AG04449 (cell line): ENCODE measurements around the gene TOMM40.
"Not testable (repeated sequence)": the region's sequence is repeated elsewhere in the genome, so short reads cannot be mapped to it uniquely, and the experiment has no call there.

Source experiments
- CTCF ChIA-PET: fragments of 350-600 bp; formaldehyde crosslinking; extraction: SDS; loops from one replicate; lab custom pipeline; 2021; ENCODE audit warnings: antibody characterized with exemption; lab: Yijun Ruan, JAX
- POLR2A ChIA-PET: fragments of 400-600, 350-600 bp; formaldehyde crosslinking; extraction: SDS; loops from one replicate; lab custom pipeline; 2020; ENCODE audit warnings: antibody characterized with exemption, inconsistent platforms; lab: Yijun Ruan, JAX
- DNase-seq: peaks from one replicate; pipeline ENCODE4 v3.0.0-alpha.2; 2010; ENCODE audit warnings: low read depth, low spot score
- H3K4me3 ChIP-seq: 2 replicates; pipeline ENCODE4 v1.5.1; 2011; ENCODE audit warnings: low read depth, mild to moderate bottlenecking, control low read depth, low read length
- CTCF ChIP-seq: IDR thresholded peaks from one replicate; pipeline ENCODE4 v1.5.1; 2011; ENCODE audit warnings: mild to moderate bottlenecking, moderate library complexity, low read length, control low read depth, inconsistent platforms; ENCODE audit not compliant: insufficient read depth; ENCODE audit errors: missing control alignments

Gene TOMM40

GRCh38 chr19:44876930-44877535, 14.0 kb upstream of the TOMM40 start:
- no peak for TF ChIP-seq CTCF
- CTCF ChIA-PET, result interaction anchor here (0.8 to 1.0 kb wide), 2 partner anchors 18 to 306 kb away, joined by 3 read pairs; no protein-coding TSS in a partner anchor
- H3K4me3 ChIP-seq, result no peak overlapping the region
- no peak for DNase-seq
- POLR2A ChIA-PET, result no interaction called here

GRCh38 chr19:44878120-44878865, 12.8 kb upstream of the TOMM40 start:
- POLR2A ChIA-PET, result no interaction called here
- TF ChIP-seq CTCF, result no peak
- DNase-seq, result no peak
- CTCF ChIA-PET, result interaction anchor here (1.4 kb wide), 1 partner anchor 154 kb away, joined by 3 read pairs; no protein-coding TSS in a partner anchor
- H3K4me3 ChIP-seq, result no peak overlapping the region

- H3K4me3 ChIP-seq, result no peak overlapping the region
- CTCF ChIA-PET, result no interaction called here
- POLR2A ChIA-PET, result no interaction called here
- no peak for TF ChIP-seq CTCF
- no peak for DNase-seq
These were observed 11.6 kb upstream of the TOMM40 start for GRCh38 chr19:44879309-44880065.

DNA sequence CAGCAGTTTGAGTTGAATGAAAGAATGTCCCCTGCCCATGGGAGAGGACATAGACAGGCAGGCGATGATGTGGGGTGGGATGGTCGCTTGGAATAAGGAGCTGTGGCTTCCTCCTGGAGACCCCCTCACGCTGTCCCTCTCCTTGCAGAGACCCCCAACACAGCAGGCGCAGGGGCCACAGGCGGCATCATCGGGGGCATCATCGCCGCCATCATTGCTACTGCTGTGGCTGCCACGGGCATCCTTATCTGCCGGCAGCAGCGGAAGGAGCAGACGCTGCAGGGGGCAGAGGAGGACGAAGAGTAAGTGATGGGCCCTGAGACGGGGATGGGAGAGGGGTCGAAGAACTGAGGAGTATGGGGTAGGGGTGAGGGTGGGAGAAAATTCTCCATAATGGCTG, 9.0 kb upstream of the TOMM40 start:
- ChIA-PET CTCF (interaction anchor here (2.8 kb wide), 1 partner anchor 159 kb away, joined by 10 read pairs; no protein-coding TSS in a partner anchor), POLR2A (no interaction called here)
- no peak overlapping the region for H3K4me3 ChIP-seq
- no peak for DNase-seq
- TF ChIP-seq CTCF, result no peak

- CTCF ChIA-PET, result interaction anchor here (1.2 to 2.8 kb wide), 5 partner anchors 21 to 312 kb away, joined by 3 to 11 read pairs (median 8); no protein-coding TSS in a partner anchor
- DNase-seq, POLR2A ChIA-PET, H3K4me3 ChIP-seq: not testable (repeated sequence)
These were observed 8.2 kb upstream of the TOMM40 start for GRCh38 chr19:44882619-44883397.

DNA sequence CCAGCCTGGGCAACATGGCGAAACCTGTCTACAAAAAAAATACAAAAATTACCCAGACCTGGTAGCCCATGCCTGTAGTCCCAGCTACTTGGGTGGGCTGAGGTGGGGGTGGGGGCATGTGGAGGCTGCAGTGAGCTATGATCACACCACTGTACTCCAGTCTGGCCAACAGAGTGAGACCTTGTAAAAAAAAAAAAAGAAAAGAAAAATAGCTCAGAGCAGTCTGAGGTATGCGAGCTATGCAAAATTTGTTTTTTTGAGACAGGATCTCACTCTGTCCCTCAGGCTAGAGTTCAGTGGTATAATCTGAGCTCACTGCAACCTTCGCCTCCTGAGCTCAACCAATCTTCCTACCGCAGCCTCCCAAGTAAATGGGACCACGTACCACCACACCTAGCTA, 7.1 kb upstream of the TOMM40 start:
- no peak for TF ChIP-seq CTCF
- H3K4me3 ChIP-seq, result no peak overlapping the region
- ChIA-PET CTCF (interaction anchor here (1.0 to 2.8 kb wide), 6 partner anchors 16 to 313 kb away, joined by 3 to 11 read pairs (median 6); no protein-coding TSS in a partner anchor), POLR2A (interaction anchor here (0.6 to 1.1 kb wide), 2 partner anchors 15 to 35 kb away, joined by 3 read pairs; no protein-coding TSS in a partner anchor)
- no peak for DNase-seq
